Choroid plexus epithelial cell (primary cell): ENCODE measurements around the gene CATSPER3.

Experiments used
- DNase-seq: peaks from one replicate; pipeline ENCODE4 v3.0.0-alpha.2; 2010; ENCODE audit warnings: low read depth
- H3K4me3 ChIP-seq: 2 replicates; pipeline ENCODE4 v1.5.1; 2011; ENCODE audit warnings: low read depth, mild to moderate bottlenecking, control low read depth, low read length, moderate library complexity
- TF ChIP-seq, protein P1 (sequence below): conservative IDR thresholded peaks from 2 replicates; pipeline ENCODE4 v1.5.1; 2011; ENCODE audit warnings: low read depth, mild to moderate bottlenecking, control low read depth, inconsistent platforms, low read length, moderate library complexity

The CATSPER3 gene

DNA sequence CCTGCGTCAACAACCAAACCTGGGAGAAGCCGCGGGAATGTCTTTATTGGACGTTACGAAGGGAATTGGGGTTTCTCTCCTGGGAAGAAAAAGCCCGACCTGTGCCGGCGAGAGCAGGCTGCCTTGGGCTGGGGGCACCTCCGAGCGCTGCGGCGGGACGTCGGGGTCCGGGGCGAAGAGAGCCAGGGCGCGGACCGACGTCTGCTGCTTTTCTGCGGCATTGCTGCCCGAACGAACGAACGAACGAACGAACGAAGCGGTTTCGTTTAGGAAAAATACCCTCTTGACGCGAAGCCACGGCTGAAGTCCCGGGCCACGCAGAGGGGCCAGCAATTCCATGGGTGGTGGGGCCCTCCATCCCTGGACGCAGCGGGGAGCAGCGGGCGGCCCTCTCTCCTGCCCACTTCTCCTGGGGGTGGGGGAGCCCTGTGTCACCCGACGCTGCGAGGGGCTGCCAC lies 71.1 kb downstream of the CATSPER3 start:
- no peak overlapping the region for H3K4me3 ChIP-seq
- TF ChIP-seq, protein P1, sequence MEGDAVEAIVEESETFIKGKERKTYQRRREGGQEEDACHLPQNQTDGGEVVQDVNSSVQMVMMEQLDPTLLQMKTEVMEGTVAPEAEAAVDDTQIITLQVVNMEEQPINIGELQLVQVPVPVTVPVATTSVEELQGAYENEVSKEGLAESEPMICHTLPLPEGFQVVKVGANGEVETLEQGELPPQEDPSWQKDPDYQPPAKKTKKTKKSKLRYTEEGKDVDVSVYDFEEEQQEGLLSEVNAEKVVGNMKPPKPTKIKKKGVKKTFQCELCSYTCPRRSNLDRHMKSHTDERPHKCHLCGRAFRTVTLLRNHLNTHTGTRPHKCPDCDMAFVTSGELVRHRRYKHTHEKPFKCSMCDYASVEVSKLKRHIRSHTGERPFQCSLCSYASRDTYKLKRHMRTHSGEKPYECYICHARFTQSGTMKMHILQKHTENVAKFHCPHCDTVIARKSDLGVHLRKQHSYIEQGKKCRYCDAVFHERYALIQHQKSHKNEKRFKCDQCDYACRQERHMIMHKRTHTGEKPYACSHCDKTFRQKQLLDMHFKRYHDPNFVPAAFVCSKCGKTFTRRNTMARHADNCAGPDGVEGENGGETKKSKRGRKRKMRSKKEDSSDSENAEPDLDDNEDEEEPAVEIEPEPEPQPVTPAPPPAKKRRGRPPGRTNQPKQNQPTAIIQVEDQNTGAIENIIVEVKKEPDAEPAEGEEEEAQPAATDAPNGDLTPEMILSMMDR, result no peak
- no peak for DNase-seq

DNA sequence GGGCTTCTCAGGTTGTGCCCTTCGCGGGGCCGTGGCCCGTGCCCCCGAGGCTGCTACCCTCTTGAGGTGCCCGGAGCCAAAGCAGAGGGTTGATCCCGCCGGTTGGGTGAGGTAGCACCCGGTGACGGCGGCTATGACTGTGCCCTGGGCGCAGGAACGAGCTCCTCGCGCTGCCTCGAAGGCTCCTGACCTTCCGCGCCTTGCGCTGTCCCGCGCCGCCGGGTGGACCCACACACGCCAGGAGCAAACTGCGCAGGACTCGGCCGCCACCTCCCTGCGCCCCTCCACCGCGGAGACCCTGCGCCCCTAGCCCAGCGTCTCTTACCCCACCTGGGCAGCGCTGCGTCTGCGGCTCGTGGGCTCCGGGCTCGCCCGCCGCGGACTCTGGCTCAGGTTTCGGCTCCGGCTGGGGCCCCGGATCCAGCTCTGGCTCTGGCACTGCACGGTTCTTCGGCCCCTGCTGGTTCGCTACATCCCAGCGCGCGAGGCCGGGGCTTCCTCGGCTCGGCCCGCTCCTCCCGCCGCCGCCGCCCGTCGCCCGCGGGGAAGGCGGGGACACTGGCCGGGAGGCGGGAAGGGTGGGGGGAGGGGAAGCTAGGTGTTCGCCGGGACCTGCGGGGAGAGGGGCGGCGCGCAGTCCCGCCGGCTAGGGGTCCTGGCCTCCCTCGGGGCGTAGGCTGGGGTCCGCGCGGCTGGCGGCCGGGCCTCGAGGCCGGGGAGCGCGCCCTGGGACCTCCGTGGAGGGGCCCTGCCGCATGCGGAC lies 71.7 kb downstream of the CATSPER3 start:
- no peak for DNase-seq
- no peak overlapping the region for H3K4me3 ChIP-seq
- TF ChIP-seq, protein P1, result no peak

DNA sequence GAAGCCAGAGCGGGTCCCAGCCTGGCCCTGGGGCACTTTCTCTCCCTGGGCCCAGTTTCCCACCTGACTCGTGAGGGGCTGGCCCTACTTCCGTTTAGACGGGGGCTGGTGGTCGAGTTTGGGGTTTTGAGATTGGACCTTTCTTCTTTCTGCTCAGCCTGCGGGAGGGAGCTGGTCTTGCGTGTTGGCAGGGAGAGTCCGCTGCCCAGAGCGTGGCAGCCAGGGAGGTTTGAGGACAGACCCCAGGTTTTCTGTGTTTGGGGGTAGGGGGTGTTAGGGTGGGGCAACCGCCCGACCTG lies 72.3 kb downstream of the CATSPER3 start:
- H3K4me3 ChIP-seq, result no peak overlapping the region
- TF ChIP-seq, protein P1, result no peak
- DNase-seq, result no peak

DNA sequence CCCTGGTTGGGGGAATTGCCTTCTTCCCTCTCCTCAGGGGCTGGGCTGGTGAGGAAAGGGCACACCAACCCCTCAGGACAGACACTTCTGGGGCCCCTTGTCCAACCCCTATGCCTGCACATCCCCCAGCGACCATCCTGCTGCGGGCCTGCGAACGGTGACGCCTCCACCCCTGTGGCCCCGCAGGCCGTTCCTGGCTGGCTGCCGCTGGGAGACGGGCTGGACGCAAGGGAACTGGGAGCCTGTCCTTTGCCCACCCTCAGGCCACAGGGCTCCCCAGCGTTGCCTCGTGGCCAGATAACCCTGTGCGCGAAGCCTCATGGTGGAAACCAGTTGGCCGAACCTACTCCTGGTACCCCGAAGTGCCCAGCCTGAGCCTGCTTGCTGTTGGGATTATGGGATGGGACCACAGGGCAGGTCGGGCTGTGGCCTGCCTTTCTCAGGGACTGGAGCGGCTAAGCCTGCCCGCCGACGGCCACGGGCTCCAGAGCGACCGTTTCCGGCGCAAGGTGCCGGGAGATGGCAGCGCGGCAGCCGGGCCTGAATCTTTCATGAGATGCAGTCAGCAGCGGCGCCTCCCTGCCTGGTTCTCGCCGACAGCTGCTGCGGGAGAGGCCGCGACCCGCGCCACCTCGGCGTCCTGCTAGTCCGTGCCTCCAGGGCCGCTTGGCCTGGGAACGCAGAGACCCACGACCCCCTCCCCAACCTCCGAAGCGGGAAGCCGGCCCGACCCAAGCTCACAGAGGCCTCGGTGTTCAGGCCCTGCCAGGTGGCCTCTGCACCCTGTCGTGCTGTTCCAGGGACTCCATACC lies 72.8 kb downstream of the CATSPER3 start:
- no peak overlapping the region for H3K4me3 ChIP-seq
- no peak for DNase-seq

DNA sequence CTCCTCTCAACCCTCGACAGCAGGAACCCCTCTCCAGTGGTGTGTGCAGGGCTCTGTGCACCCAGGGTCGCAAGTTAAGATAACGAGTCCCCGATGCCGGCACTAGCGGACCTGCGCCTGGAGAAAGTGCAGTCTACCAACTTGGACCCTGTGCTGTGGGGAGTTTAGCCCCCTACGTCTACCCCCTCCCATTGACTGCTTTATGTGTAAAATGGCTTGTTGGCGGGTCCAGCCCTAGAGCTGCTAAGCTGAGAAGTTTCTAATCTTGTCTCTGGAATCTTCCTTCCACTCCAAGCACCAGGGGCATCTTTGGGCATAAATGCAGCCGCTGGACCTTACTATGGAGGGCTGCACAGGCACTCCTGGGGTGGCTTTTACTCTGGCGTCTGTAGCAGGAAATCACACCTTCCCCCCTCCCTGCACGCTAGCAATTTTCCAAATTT lies 73.5 kb downstream of the CATSPER3 start:
- TF ChIP-seq, protein P1, result no peak
- DNase-seq, result no peak
- no peak overlapping the region for H3K4me3 ChIP-seq

More for the DNA sequence above, 72.8 kb downstream of the CATSPER3 start:
- TF ChIP-seq, protein P1, result no peak

DNA sequence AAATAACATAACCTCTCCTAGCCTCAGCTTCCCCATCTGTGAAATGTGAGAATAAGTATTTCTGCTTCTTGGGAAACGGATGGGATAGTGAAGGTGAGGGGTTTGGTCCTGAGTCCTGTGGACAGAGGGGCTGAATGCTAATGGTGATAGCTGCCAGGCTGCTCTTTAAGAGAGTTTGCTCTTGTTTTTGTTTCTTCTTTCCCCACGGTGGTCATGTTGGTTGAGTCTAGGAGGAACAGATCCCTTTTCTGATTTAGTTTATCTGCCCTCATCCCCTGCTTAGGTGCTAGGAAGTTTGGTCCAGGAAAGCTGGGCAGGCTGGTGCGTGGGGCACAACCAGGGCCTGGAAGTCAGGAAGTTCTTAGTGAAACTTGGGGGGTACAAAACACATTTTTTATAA lies 74.0 kb downstream of the CATSPER3 start:
- DNase-seq, result no peak
- TF ChIP-seq, protein P1, result no peak
- H3K4me3 ChIP-seq, result no peak overlapping the region
